ENCODE measurements around the gene MYORG. TPM values are rescaled to one million over a fixed set of nuclear protein-coding genes. Genes with fewer than 3 reads are reported as not detected.

Gene MYORG
- total RNA-seq, 4 donors from 2014 or later = 42.0 to 113 (median 66.3) TPM

GRCh38 chr9:34400275-34400674 lies 23.6 kb upstream of the MYORG start:
- Histone ChIP-seq H3K9me3 (no peaks in the 10 kb centered on the region), H3K27ac (no peak overlapping the region), H3K27me3 (no peaks in the 10 kb centered on the region), H3K36me3 (peaks cover 0 to 7% (median 0%) of the 10 kb centered on the region in 4 donors), H3K4me1 (no peaks in the 10 kb centered on the region), H3K4me3 (no peak overlapping the region)
- in situ Hi-C loops (cut with MboI; ENCODE audit: low pct_ligation_motif_present in 1 of 4, low pct_unique_long_range_greater_than_20kb in 1 of 4, low sequenced_read_pairs in 3 of 4) (loop anchor here in 2 of 4 donors (10.0 kb wide), 1 partner anchor 205 kb away; no protein-coding TSS in a partner anchor), intact Hi-C loops (cut with DNase I; ENCODE audit: low total_unique reads) (loop anchor here (5.0 to 10.0 kb wide), 2 partner anchors 102 to 205 kb away; no protein-coding TSS in a partner anchor)
- no peak for DNase-seq
- TF ChIP-seq EP300 (IDR thresholded peaks at IDR 0.05; ENCODE audit: low read depth) (no peak), CTCF (IDR thresholded peaks at IDR 0.05) (no peak), POLR2AphosphoS5 (IDR thresholded peaks at IDR 0.05) (no peak), POLR2A (IDR thresholded peaks at IDR 0.05) (no peak)
- 81 to 90% methylated on average over 2 to 12 of the region's 12 CpGs for WGBS, 2 donors (ENCODE audit: low coverage in 1 of 2)

- in situ Hi-C loops (cut with MboI; ENCODE audit: low pct_ligation_motif_present in 1 of 4, low pct_unique_long_range_greater_than_20kb in 1 of 4, low sequenced_read_pairs in 3 of 4) (loop anchor here in 2 of 4 donors (10.0 kb wide), 1 partner anchor 205 kb away; no protein-coding TSS in a partner anchor), intact Hi-C loops (cut with DNase I; ENCODE audit: low total_unique reads) (loop anchor here (5.0 to 10.0 kb wide), 2 partner anchors 103 to 205 kb away; no protein-coding TSS in a partner anchor)
- Histone ChIP-seq H3K9me3 (no peaks in the 10 kb centered on the region), H3K27me3 (no peaks in the 10 kb centered on the region), H3K36me3 (peaks cover 0 to 7% (median 0%) of the 10 kb centered on the region in 4 donors), H3K4me3 (no peak overlapping the region), H3K27ac (no peak overlapping the region), H3K4me1 (no peaks in the 10 kb centered on the region)
- DNase-seq = no peak
- 71 to 88% methylated on average over 1 to 4 of the region's 4 CpGs for WGBS, 2 donors (ENCODE audit: low coverage in 1 of 2)
- no peak for TF ChIP-seq CTCF (IDR thresholded peaks at IDR 0.05)
- TF ChIP-seq POLR2AphosphoS5 (IDR thresholded peaks at IDR 0.05) = no peak
- TF ChIP-seq EP300 (IDR thresholded peaks at IDR 0.05; ENCODE audit: low read depth) = no peak
- TF ChIP-seq POLR2A (IDR thresholded peaks at IDR 0.05) = no peak
Measured at GRCh38 chr9:34399729-34400128, 23.0 kb upstream of the MYORG start.

GRCh38 chr9:34398875-34399274 lies 22.2 kb upstream of the MYORG start:
- Histone ChIP-seq H3K36me3 (peaks cover 0 to 7% (median 0%) of the 10 kb centered on the region in 4 donors), H3K27ac (no peak overlapping the region), H3K27me3 (no peaks in the 10 kb centered on the region), H3K9me3 (no peaks in the 10 kb centered on the region), H3K4me1 (no peaks in the 10 kb centered on the region), H3K4me3 (no peak overlapping the region)
- intact Hi-C loops (cut with DNase I; ENCODE audit: low total_unique reads) = no loop called here
- TF ChIP-seq POLR2AphosphoS5 (IDR thresholded peaks at IDR 0.05) (no peak), EP300 (IDR thresholded peaks at IDR 0.05; ENCODE audit: low read depth) (no peak), POLR2A (IDR thresholded peaks at IDR 0.05) (no peak), CTCF (IDR thresholded peaks at IDR 0.05) (no peak)
- 89% methylated on average over 1 of the region's 1 CpG; no CpG with 5 or more reads in 1 of the 2 donors for WGBS, 2 donors (ENCODE audit: low coverage in 1 of 2)
- DNase-seq = no peak
- in situ Hi-C loops (cut with MboI; ENCODE audit: low pct_ligation_motif_present in 1 of 4, low pct_unique_long_range_greater_than_20kb in 1 of 4, low sequenced_read_pairs in 3 of 4) = no loop called here

- TF ChIP-seq CTCF (IDR thresholded peaks at IDR 0.05) = no peak
- no peak for TF ChIP-seq POLR2AphosphoS5 (IDR thresholded peaks at IDR 0.05)
- no peak for TF ChIP-seq EP300 (IDR thresholded peaks at IDR 0.05; ENCODE audit: low read depth)
- TF ChIP-seq POLR2A (IDR thresholded peaks at IDR 0.05) = no peak
- intact Hi-C loops (cut with DNase I; ENCODE audit: low total_unique reads) (no loop called here), in situ Hi-C loops (cut with MboI; ENCODE audit: low pct_ligation_motif_present in 1 of 4, low pct_unique_long_range_greater_than_20kb in 1 of 4, low sequenced_read_pairs in 3 of 4) (no loop called here)
Measured at GRCh38 chr9:34396276-34397214, 19.8 kb upstream of the MYORG start.

More at GRCh38 chr9:34396276-34397214, 19.8 kb upstream of the MYORG start:
- H3K4me1 ChIP-seq = no peaks in the 10 kb centered on the region
- DNase-seq = no peak
- H3K27ac ChIP-seq = no peak overlapping the region
- H3K36me3 ChIP-seq = peaks cover 0 to 7% (median 0%) of the 10 kb centered on the region in 4 donors
- 82 to 86% methylated on average over 4 to 7 of the region's 7 CpGs for WGBS, 2 donors (ENCODE audit: low coverage in 1 of 2)
- no peaks in the 10 kb centered on the region for H3K9me3 ChIP-seq
- no peak overlapping the region for H3K4me3 ChIP-seq
- no peaks in the 10 kb centered on the region for H3K27me3 ChIP-seq

Measured in transverse colon (tissue), 4 donors.